ENCODE data around the gene SLC1A7. TPM values are rescaled to one million over a fixed set of nuclear protein-coding genes. Genes with fewer than 3 reads are reported as not detected.

The SLC1A7 gene
- total and polyA plus RNA-seq, 9 donors, result 0.20 to 0.52 (median 0.42) TPM; not detected in 1

GRCh38 chr1:53069663-53070327 lies 72.6 kb downstream of the SLC1A7 start:
- Histone ChIP-seq H3K27me3 (ENCODE audit: control insufficient read depth, insufficient read depth, low read length) (peaks cover 1% of the 10 kb centered on the region), H3K36me3 (ENCODE audit: control insufficient read depth, insufficient read depth, low read length) (peaks cover 2% of the 10 kb centered on the region), H3K4me1 (ENCODE audit: control insufficient read depth, insufficient read depth, low read length) (peaks cover 24% of the 10 kb centered on the region), H3K9me3 (replicated peaks; ENCODE audit: control insufficient read depth, low read depth, low read length) (no peaks in the 10 kb centered on the region), H3K4me3 (ENCODE audit: low read length) (no peak overlapping the region), H3K27ac (ENCODE audit: low read length) (no peak overlapping the region)
- no peak for DNase-seq
- 92% methylated on average over 31 of the region's 31 CpGs for WGBS (ENCODE audit: insufficient coverage)

DNA sequence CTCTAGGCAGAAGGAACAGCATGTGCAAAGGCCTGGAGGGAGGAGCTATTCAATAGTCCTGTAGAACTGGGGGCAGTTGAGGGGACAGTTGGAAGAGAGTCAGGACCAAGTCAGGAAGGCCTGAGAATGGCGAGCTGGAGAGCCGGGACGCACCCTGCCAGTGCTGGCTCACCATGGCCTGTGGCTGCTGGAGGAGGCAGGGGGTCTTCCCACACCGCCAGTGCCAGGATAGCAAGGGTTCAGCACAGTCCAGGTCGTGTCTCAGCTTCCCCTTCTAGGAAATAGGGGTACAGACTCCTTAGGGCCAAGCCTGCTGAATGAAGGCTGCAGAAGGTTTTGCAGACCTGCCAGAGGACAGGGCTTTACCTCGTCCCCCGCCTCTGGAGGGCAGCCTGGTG lies 73.2 kb downstream of the SLC1A7 start:
- H3K36me3 ChIP-seq (ENCODE audit: control insufficient read depth, insufficient read depth, low read length), result peaks cover 2% of the 10 kb centered on the region
- peaks cover 3% of the 10 kb centered on the region for H3K27me3 ChIP-seq (ENCODE audit: control insufficient read depth, insufficient read depth, low read length)
- 83% methylated on average over 7 of the region's 7 CpGs for WGBS (ENCODE audit: insufficient coverage)
- H3K4me3 ChIP-seq (ENCODE audit: low read length), result no peak overlapping the region
- no peak overlapping the region for H3K27ac ChIP-seq (ENCODE audit: low read length)
- no peak for DNase-seq
- H3K4me1 ChIP-seq (ENCODE audit: control insufficient read depth, insufficient read depth, low read length), result peaks cover 23% of the 10 kb centered on the region
- H3K9me3 ChIP-seq (replicated peaks; ENCODE audit: control insufficient read depth, low read depth, low read length), result no peaks in the 10 kb centered on the region

DNA sequence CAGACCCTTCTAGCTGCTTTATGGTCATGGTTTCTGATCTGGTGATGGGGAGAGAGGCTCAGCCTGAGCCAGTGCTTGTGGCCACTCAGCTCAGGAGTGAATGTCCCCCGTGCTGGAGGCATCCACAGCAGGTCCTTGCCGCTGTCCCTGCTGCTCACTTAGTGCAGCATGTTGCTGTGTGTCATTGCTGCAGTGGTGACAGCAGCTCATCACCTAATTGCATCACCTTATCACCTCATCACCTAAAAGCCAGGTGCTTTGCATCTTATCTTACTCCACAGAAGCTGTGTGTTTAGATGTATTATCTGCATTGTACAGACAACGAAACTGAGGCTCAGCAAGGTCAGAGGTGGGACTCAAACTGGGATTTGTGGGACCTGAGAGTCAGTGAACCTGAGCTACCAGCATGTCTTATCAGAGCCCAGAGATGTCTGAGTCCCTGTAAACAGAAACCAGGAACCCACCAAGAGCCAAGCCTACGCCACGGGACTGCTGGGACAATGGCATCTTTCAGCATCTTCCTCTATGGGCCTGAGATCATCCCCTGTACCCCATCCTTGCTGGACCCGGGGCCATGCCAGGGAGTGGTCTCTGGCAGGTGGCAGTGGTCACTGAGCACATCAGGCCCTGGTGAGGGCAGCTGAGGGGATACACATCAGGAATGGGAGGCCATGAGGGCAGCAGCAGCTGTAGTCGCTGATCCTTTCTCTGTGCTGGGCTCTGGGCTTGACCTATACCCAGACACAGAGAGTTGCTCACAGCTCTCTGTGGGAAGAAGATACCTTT lies 73.9 kb downstream of the SLC1A7 start:
- H3K4me1 ChIP-seq (ENCODE audit: control insufficient read depth, insufficient read depth, low read length), result peaks cover 24% of the 10 kb centered on the region
- no peak overlapping the region for H3K27ac ChIP-seq (ENCODE audit: low read length)
- H3K27me3 ChIP-seq (ENCODE audit: control insufficient read depth, insufficient read depth, low read length), result peaks cover 8% of the 10 kb centered on the region
- H3K36me3 ChIP-seq (ENCODE audit: control insufficient read depth, insufficient read depth, low read length), result peaks cover 2% of the 10 kb centered on the region
- no peak for DNase-seq
- WGBS (ENCODE audit: insufficient coverage), result 94% methylated on average over 5 of the region's 7 CpGs
- no peak overlapping the region for H3K4me3 ChIP-seq (ENCODE audit: low read length)
- H3K9me3 ChIP-seq (replicated peaks; ENCODE audit: control insufficient read depth, low read depth, low read length), result no peaks in the 10 kb centered on the region

- Histone ChIP-seq H3K9me3 (replicated peaks; ENCODE audit: control insufficient read depth, low read depth, low read length) (no peaks in the 10 kb centered on the region), H3K27me3 (ENCODE audit: control insufficient read depth, insufficient read depth, low read length) (peaks cover 14% of the 10 kb centered on the region), H3K27ac (ENCODE audit: low read length) (no peak overlapping the region), H3K4me3 (ENCODE audit: low read length) (no peak overlapping the region), H3K4me1 (ENCODE audit: control insufficient read depth, insufficient read depth, low read length) (peaks cover 28% of the 10 kb centered on the region), H3K36me3 (ENCODE audit: control insufficient read depth, insufficient read depth, low read length) (peaks cover 2% of the 10 kb centered on the region)
- no peak for DNase-seq
- no CpG with 5 or more reads among the region's 2 CpGs for WGBS (ENCODE audit: insufficient coverage)
Observed at GRCh38 chr1:53067886-53068285, 74.6 kb downstream of the SLC1A7 start.

DNA sequence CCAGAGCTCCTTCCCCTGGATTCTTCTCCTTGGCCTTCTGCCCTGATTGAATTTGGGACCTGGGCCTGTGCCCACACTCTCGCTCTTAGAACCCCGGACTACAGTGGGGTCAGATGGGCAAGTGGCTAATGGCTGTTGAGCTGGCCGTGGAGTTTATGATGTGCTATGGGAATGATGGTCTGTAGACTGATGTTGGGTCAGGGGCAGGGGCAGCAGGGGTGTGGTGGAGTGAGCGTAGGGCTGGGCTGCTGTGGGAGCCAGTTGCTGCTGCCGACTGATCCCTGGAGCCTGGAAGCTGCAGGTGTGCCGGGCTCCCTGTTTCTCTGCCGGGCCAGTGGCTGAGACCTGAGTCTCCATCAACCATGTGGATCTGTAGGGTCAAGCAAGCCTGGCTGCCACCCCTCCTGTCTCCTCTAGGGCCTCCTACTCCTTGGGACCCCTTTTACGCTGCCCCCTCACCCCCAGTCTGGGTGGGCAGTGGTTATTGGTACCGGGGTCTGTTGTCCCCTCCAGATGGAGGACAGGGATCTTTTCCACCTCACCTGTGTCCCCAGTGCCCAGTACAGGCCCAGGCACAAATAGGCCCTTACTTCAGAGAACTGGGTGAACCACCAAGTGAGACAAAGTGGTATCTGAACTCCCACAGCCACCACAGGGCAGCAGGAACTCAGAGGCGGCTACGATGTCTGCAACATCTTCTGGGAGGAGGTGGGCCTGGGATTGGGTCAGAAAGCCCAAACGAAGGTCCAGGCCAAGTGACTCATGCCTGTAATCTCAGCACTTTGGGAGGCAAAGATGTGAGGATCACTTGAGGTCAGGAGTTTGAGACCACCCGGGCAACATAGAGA lies 75.3 kb downstream of the SLC1A7 start:
- peaks cover 35% of the 10 kb centered on the region for H3K4me1 ChIP-seq (ENCODE audit: control insufficient read depth, insufficient read depth, low read length)
- no peak overlapping the region for H3K27ac ChIP-seq (ENCODE audit: low read length)
- H3K36me3 ChIP-seq (ENCODE audit: control insufficient read depth, insufficient read depth, low read length), result peaks cover 2% of the 10 kb centered on the region
- H3K9me3 ChIP-seq (replicated peaks; ENCODE audit: control insufficient read depth, low read depth, low read length), result no peaks in the 10 kb centered on the region
- no peak overlapping the region for H3K4me3 ChIP-seq (ENCODE audit: low read length)
- 64% methylated on average over 9 of the region's 13 CpGs for WGBS (ENCODE audit: insufficient coverage)
- H3K27me3 ChIP-seq (ENCODE audit: control insufficient read depth, insufficient read depth, low read length), result peaks cover 21% of the 10 kb centered on the region
- DNase-seq, result no peak

DNA sequence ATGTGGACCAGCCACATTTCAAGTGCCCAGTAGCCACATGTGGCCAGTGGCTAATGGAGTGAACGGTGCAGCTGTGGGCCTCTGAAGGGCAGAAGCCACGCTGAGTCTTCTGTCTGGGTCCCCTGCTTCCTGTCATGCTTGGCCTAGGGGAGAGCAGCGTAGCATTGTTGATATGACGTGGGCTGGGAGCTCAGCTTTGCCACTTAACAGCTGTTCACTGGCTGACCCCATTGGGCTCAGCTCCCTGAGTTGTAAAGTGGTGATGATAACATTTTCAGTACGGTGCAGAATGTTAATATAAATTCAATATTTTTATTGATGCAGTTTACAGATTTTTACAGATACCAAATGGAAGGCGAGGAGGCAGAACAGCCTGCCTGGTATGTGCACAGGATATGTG lies 76.0 kb downstream of the SLC1A7 start:
- Histone ChIP-seq H3K9me3 (replicated peaks; ENCODE audit: control insufficient read depth, low read depth, low read length) (no peaks in the 10 kb centered on the region), H3K36me3 (ENCODE audit: control insufficient read depth, insufficient read depth, low read length) (peaks cover 2% of the 10 kb centered on the region), H3K4me3 (ENCODE audit: low read length) (no peak overlapping the region), H3K4me1 (ENCODE audit: control insufficient read depth, insufficient read depth, low read length) (peaks cover 39% of the 10 kb centered on the region), H3K27ac (ENCODE audit: low read length) (no peak overlapping the region), H3K27me3 (ENCODE audit: control insufficient read depth, insufficient read depth, low read length) (peaks cover 24% of the 10 kb centered on the region)
- WGBS (ENCODE audit: insufficient coverage), result 52% methylated on average over 4 of the region's 6 CpGs
- peak; percentile 51 for DNase-seq

DNA sequence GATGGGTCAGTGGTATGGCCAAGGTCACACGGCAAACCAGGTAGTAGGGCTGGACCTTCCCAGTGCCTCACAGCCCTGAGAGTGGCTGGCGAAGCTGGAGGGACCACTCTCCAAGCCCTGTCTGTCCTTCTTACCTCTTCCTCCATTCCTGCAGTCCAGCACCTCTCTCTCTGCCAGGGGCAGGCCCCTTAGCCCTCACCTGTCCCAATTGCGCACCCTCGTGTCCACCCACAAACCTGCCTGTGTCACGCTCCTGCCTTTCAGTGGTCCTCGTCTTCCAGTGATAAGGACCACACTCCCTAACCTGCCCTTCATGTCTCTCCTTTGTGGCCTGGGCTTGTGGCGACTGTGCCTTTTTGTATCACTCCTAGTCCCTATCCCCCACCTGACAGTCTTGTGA lies 77.0 kb downstream of the SLC1A7 start:
- H3K9me3 ChIP-seq (replicated peaks; ENCODE audit: control insufficient read depth, low read depth, low read length), result no peaks in the 10 kb centered on the region
- H3K27me3 ChIP-seq (ENCODE audit: control insufficient read depth, insufficient read depth, low read length), result peaks cover 29% of the 10 kb centered on the region
- no peaks in the 10 kb centered on the region for H3K36me3 ChIP-seq (ENCODE audit: control insufficient read depth, insufficient read depth, low read length)
- no peak overlapping the region for H3K4me3 ChIP-seq (ENCODE audit: low read length)
- H3K27ac ChIP-seq (ENCODE audit: low read length), result no peak overlapping the region
- DNase-seq, result no peak
- 88% methylated on average over 6 of the region's 7 CpGs for WGBS (ENCODE audit: insufficient coverage)
- H3K4me1 ChIP-seq (ENCODE audit: control insufficient read depth, insufficient read depth, low read length), result peaks cover 40% of the 10 kb centered on the region

DNA sequence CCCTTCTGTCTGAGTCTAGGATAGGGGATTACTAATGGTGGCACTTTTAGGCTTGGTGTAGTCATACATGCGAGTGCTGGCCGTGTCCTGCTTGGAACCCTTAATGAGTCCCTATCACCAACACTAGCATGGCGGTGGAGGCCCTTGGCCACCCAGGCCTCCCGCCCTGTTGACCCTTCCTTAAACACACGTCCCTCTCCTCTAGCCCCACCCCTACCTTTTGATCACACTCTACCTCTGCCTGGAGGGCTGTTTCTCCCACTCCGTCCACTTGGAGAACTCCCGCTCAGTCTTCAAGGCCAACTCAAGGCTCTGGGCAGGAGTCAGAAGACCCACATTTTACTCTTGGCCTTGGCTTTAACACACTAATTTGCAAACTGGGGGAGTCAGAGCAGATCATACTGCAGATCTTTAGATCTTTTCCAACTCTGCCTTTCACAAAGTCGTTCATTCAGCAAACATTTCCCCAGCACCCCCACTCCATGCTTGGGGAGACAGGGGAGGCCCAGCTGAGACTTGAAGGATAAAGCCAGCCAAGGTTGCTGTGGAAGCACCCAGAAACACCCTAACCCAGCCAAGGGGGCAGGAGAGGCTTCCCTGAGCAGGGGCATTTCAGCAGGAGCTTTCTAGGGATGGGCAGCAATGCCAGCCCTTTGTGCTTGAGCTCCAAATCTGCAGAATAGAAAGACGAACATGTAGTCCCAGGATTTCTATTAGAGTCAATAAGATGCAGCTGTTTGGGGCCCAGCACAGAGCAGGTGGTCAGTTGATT lies 78.5 kb downstream of the SLC1A7 start:
- peaks cover 40% of the 10 kb centered on the region for H3K4me1 ChIP-seq (ENCODE audit: control insufficient read depth, insufficient read depth, low read length)
- H3K4me3 ChIP-seq (ENCODE audit: low read length), result no peak overlapping the region
- no peaks in the 10 kb centered on the region for H3K36me3 ChIP-seq (ENCODE audit: control insufficient read depth, insufficient read depth, low read length)
- peaks cover 29% of the 10 kb centered on the region for H3K27me3 ChIP-seq (ENCODE audit: control insufficient read depth, insufficient read depth, low read length)
- H3K9me3 ChIP-seq (replicated peaks; ENCODE audit: control insufficient read depth, low read depth, low read length), result no peaks in the 10 kb centered on the region
- DNase-seq, result no peak
- WGBS (ENCODE audit: insufficient coverage), result 85% methylated on average over 8 of the region's 9 CpGs
- H3K27ac ChIP-seq (ENCODE audit: low read length), result no peak overlapping the region

GRCh38 chr1:53062708-53063591 lies 79.5 kb downstream of the SLC1A7 start:
- Histone ChIP-seq H3K9me3 (replicated peaks; ENCODE audit: control insufficient read depth, low read depth, low read length) (no peaks in the 10 kb centered on the region), H3K4me1 (ENCODE audit: control insufficient read depth, insufficient read depth, low read length) (peaks cover 40% of the 10 kb centered on the region), H3K27me3 (ENCODE audit: control insufficient read depth, insufficient read depth, low read length) (peaks cover 29% of the 10 kb centered on the region), H3K4me3 (ENCODE audit: low read length) (peak overlapping the region; percentile 58), H3K27ac (ENCODE audit: low read length) (no peak overlapping the region), H3K36me3 (ENCODE audit: control insufficient read depth, insufficient read depth, low read length) (no peaks in the 10 kb centered on the region)
- DNase-seq, result peak; percentile 35
- 9% methylated on average over 43 of the region's 61 CpGs for WGBS (ENCODE audit: insufficient coverage)

All from muscle of leg (tissue), 11 donors.